K562 (cell line): ENCODE measurements around the gene CALY. TPM values are rescaled to one million over a fixed set of nuclear protein-coding genes. Genes with fewer than 3 reads are reported as not detected.

Experiments
- CREM ChIP-seq: IDR thresholded peaks from 2 replicates; pipeline ENCODE4 v1.6.1; 2014; ENCODE audit warnings: antibody characterized with exemption, low read depth
- FOXA3 ChIP-seq, 2 experiments: fragments of 450-650 bp in 1 of 2; sonication (generic) in 1 of 2; formaldehyde crosslinking; IDR thresholded peaks in 1 of 2; conservative IDR thresholded peaks in 1 of 2; 2 replicates each; pipeline versions ENCODE4 v1.4.0 to v1.8.0; 2020 to 2022; ENCODE audit warnings: mild to moderate bottlenecking in 2 of 2, missing genetic modification reagents in 1 of 2
- FOXJ3 ChIP-seq: sonication (generic); formaldehyde crosslinking; IDR thresholded peaks from 2 replicates; pipeline ENCODE4 v1.4.0; 2020; ENCODE audit warnings: mild to moderate bottlenecking, missing genetic modification reagents
- FOXK2 ChIP-seq, 2 experiments: fragments of 450-650 bp; IDR thresholded peaks in 1 of 2; conservative IDR thresholded peaks in 1 of 2; 2 replicates each; pipeline ENCODE4 v1.6.1; 2016; ENCODE audit warnings: low read depth in 2 of 2, mild to moderate bottlenecking in 1 of 2
- HDAC1 ChIP-seq, 2 experiments: fragments of 450-650 bp; IDR thresholded peaks; 2 replicates each; pipeline ENCODE4 v1.6.1; 2016 to 2017; ENCODE audit warnings: inconsistent platforms in 1 of 2, mild to moderate bottlenecking in 1 of 2, moderate library complexity in 1 of 2
- RB1 ChIP-seq: fragments of 450-650 bp; IDR thresholded peaks from 2 replicates; pipeline ENCODE4 v1.6.1; 2017; ENCODE audit warnings: low read depth, mild to moderate bottlenecking
- SIN3A ChIP-seq, 2 experiments: fragments of 150-350 bp in 1 of 2; IDR thresholded peaks; 2 replicates each; pipeline ENCODE4 v1.6.1; 2011 to 2016; ENCODE audit warnings: borderline replicate concordance in 2 of 2, low read depth in 2 of 2, low read length in 2 of 2, mild to moderate bottlenecking in 2 of 2, moderate library complexity in 2 of 2; ENCODE audit not compliant: control insufficient read depth in 1 of 2
- SP2 ChIP-seq: IDR thresholded peaks from 2 replicates; pipeline ENCODE4 v1.6.1; 2011; ENCODE audit warnings: mild to moderate bottlenecking, low read depth, low read length, moderate library complexity; ENCODE audit not compliant: poor library complexity, severe bottlenecking; ENCODE audit errors: extremely low read depth
- ZBED1 ChIP-seq: IDR thresholded peaks from 2 replicates; pipeline ENCODE4 v1.6.1; 2014
- ZEB2 ChIP-seq: fragments of 450-650 bp; IDR thresholded peaks from 2 replicates; pipeline ENCODE4 v1.6.1; 2016
- ZKSCAN1 ChIP-seq: fragments of 150-350 bp; IDR thresholded peaks from 2 replicates; pipeline ENCODE4 v1.6.1; 2016; ENCODE audit warnings: low read depth, low read length
- polyA plus RNA-seq, 8 experiments: library from polyadenylated mRNA; depleted of rRNA in 4 of 8; stranded (reverse) in 5 of 8; unstranded in 3 of 8; fragments of >200 nt; fragmentation: Nextera tagmentation in 2 of 8; fragmentation: Illumina TruSeq in 1 of 8; extraction: Ambion mirVana in 2 of 8; extraction: Trizol in 1 of 8; gene quantifications; 2 replicates each; pipeline versions ENCODE4 v1.2.1 to v1.2.3, GENCODE V29; 2011 to 2014; ENCODE audit warnings: inconsistent platforms in 1 of 8, missing spikeins in 1 of 8
- total RNA-seq, 7 experiments: library from RNA; depleted of rRNA in 6 of 7; stranded (reverse); fragments of >200 nt in 6 of 7; fragmentation: Illumina TruSeq in 2 of 7; extraction: Trizol in 2 of 7; gene quantifications; 2 replicates each; pipeline versions ENCODE4 v1.2.1 to v1.2.3, GENCODE V29; 2011 to 2021; ENCODE audit warnings: low replicate concordance in 1 of 7
- TF ChIP-seq, protein P1 (sequence below): fragments of 450-650 bp; IDR thresholded peaks from 2 replicates; pipeline ENCODE4 v1.6.1; 2016; ENCODE audit warnings: borderline replicate concordance

CALY gene
- total and polyA plus RNA-seq, 9 of the 15 experiments (the other 6 are each of a cell fraction or from before 2014, with no cell fraction given) = not detected

GRCh38 chr10:133307776-133308420 lies 28.8 kb downstream of the CALY start (continued):
- no peak for TF ChIP-seq ZKSCAN1
- peak; percentile 81 for TF ChIP-seq FOXJ3 (CRISPR knock-in tag)
- TF ChIP-seq ZEB2 = peak; percentile 81
- TF ChIP-seq FOXK2 (conservative IDR thresholded peaks at IDR 0.05 in 1 of 2, IDR thresholded peaks at IDR 0.05 in 1 of 2; ENCODE audit: low read depth in 2 of 2) = peak; percentile 46 to 63; a peak in 2 of 4 replicates
- TF ChIP-seq ZBED1 = 0 out of 2 replicates have a peak, but pooled peaks have one; percentile 13
- TF ChIP-seq, protein P1, sequence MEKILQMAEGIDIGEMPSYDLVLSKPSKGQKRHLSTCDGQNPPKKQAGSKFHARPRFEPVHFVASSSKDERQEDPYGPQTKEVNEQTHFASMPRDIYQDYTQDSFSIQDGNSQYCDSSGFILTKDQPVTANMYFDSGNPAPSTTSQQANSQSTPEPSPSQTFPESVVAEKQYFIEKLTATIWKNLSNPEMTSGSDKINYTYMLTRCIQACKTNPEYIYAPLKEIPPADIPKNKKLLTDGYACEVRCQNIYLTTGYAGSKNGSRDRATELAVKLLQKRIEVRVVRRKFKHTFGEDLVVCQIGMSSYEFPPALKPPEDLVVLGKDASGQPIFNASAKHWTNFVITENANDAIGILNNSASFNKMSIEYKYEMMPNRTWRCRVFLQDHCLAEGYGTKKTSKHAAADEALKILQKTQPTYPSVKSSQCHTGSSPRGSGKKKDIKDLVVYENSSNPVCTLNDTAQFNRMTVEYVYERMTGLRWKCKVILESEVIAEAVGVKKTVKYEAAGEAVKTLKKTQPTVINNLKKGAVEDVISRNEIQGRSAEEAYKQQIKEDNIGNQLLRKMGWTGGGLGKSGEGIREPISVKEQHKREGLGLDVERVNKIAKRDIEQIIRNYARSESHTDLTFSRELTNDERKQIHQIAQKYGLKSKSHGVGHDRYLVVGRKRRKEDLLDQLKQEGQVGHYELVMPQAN = peak; percentile 40; the same call in 1 of the 2 replicates
- peak in 1 of 2 experiments; percentile 68; a peak in 1 of 4 replicates for TF ChIP-seq SIN3A (IDR thresholded peaks at IDR 0.05; ENCODE audit: borderline replicate concordance in 2 of 2, control insufficient read depth in 1 of 2, low read depth in 2 of 2, low read length in 2 of 2)
- no peak for TF ChIP-seq SP2
- 0 out of 4 replicates have a peak, but pooled peaks of 1 of the 2 experiments have one; percentile 54 for TF ChIP-seq FOXA3 (CRISPR knock-in tag; conservative IDR thresholded peaks at IDR 0.05 in 1 of 2, IDR thresholded peaks at IDR 0.05 in 1 of 2)
- 0 out of 4 replicates have a peak, but pooled peaks of 1 of the 2 experiments have one; percentile 22 for TF ChIP-seq HDAC1 (IDR thresholded peaks at IDR 0.05)
- TF ChIP-seq CREM = peak; percentile 32; the same call in 1 of the 2 replicates
- 0 out of 2 replicates have a peak, but pooled peaks have one; percentile 22 for TF ChIP-seq RB1
